ENCODE results near the gene MYOD1. TPM values are rescaled to one million over a fixed set of nuclear protein-coding genes. Genes with fewer than 3 reads are reported as not detected.

MYOD1 gene
- total RNA-seq, 1 experiment from 2014 or later: not detected

- TF ChIP-seq CTCF (conservative IDR thresholded peaks at IDR 0.05) (no peak), EZH2 (IDR thresholded peaks at IDR 0.05; ENCODE audit: low read depth) (no peak)
- no peaks in the 10 kb centered on the region for H3F3A ChIP-seq (ENCODE audit: insufficient read depth, low read depth)
- no peaks in the 10 kb centered on the region for H3K9me3 ChIP-seq (ENCODE audit: insufficient read depth, low read depth)
- H3K36me3 ChIP-seq (ENCODE audit: low read depth): no peaks in the 10 kb centered on the region
- ChIA-PET CTCF (no interaction called here), POLR2A (ENCODE audit: unreplicated experiment) (no interaction called here)
- no peaks in the 10 kb centered on the region for H3K4me1 ChIP-seq (replicated peaks; ENCODE audit: insufficient read depth)
- no peak overlapping the region for H3K4me2 ChIP-seq
- H3K79me2 ChIP-seq (ENCODE audit: low read depth): no peaks in the 10 kb centered on the region
- no peak for DNase-seq
- no peak overlapping the region for H3K27ac ChIP-seq
- intact Hi-C loops (cut with micrococcal nuclease; ENCODE audit: unreplicated experiment): no loop called here
- peaks cover 54% of the 10 kb centered on the region for H3K27me3 ChIP-seq (ENCODE audit: insufficient read depth, low read depth)
- H3K4me3 ChIP-seq: no peak overlapping the region
- no TSS peak for BruUV-seq (replicated peaks)
- no peaks in the 10 kb centered on the region for H4K20me1 ChIP-seq (ENCODE audit: insufficient read depth)
- no peak overlapping the region for H2AFZ ChIP-seq
- no peaks in the 10 kb centered on the region for H3K9me2 ChIP-seq (ENCODE audit: insufficient read depth)
Observed at GRCh38 chr11:17748761-17749721, 29.7 kb downstream of the MYOD1 start.

- Histone ChIP-seq H3K4me1 (replicated peaks; ENCODE audit: insufficient read depth) (no peaks in the 10 kb centered on the region), H3K9me3 (ENCODE audit: insufficient read depth, low read depth) (no peaks in the 10 kb centered on the region), H3K4me3 (no peak overlapping the region), H3K27ac (no peak overlapping the region), H3K36me3 (ENCODE audit: low read depth) (no peaks in the 10 kb centered on the region), H3K4me2 (no peak overlapping the region), H2AFZ (no peak overlapping the region), H4K20me1 (ENCODE audit: insufficient read depth) (no peaks in the 10 kb centered on the region), H3K79me2 (ENCODE audit: low read depth) (no peaks in the 10 kb centered on the region), H3F3A (ENCODE audit: insufficient read depth, low read depth) (no peaks in the 10 kb centered on the region), H3K27me3 (ENCODE audit: insufficient read depth, low read depth) (peaks cover 66% of the 10 kb centered on the region), H3K9me2 (ENCODE audit: insufficient read depth) (no peaks in the 10 kb centered on the region)
- no peak for DNase-seq
- ChIA-PET POLR2A (ENCODE audit: unreplicated experiment) (no interaction called here), CTCF (no interaction called here)
- no peak for TF ChIP-seq EZH2 (IDR thresholded peaks at IDR 0.05; ENCODE audit: low read depth)
- TF ChIP-seq CTCF (conservative IDR thresholded peaks at IDR 0.05): no peak
- no TSS peak for BruUV-seq (replicated peaks)
- intact Hi-C loops (cut with micrococcal nuclease; ENCODE audit: unreplicated experiment): no loop called here
Observed at GRCh38 chr11:17750013-17750800, 30.8 kb downstream of the MYOD1 start.

- Histone ChIP-seq H3K36me3 (ENCODE audit: low read depth) (no peaks in the 10 kb centered on the region), H4K20me1 (ENCODE audit: insufficient read depth) (no peaks in the 10 kb centered on the region), H3K79me2 (ENCODE audit: low read depth) (no peaks in the 10 kb centered on the region), H2AFZ (no peak overlapping the region), H3K27ac (no peak overlapping the region), H3K4me3 (no peak overlapping the region), H3K9me3 (ENCODE audit: insufficient read depth, low read depth) (no peaks in the 10 kb centered on the region), H3K27me3 (ENCODE audit: insufficient read depth, low read depth) (peaks cover 72% of the 10 kb centered on the region), H3K4me2 (no peak overlapping the region), H3K9me2 (ENCODE audit: insufficient read depth) (no peaks in the 10 kb centered on the region), H3F3A (ENCODE audit: insufficient read depth, low read depth) (no peaks in the 10 kb centered on the region), H3K4me1 (replicated peaks; ENCODE audit: insufficient read depth) (no peaks in the 10 kb centered on the region)
- no peak for DNase-seq
- intact Hi-C loops (cut with micrococcal nuclease; ENCODE audit: unreplicated experiment): no loop called here
- TF ChIP-seq EZH2 (IDR thresholded peaks at IDR 0.05; ENCODE audit: low read depth): no peak
- ChIA-PET CTCF (no interaction called here), POLR2A (ENCODE audit: unreplicated experiment) (no interaction called here)
- BruUV-seq (replicated peaks): no TSS peak
Observed at GRCh38 chr11:17750801-17751165, 31.4 kb downstream of the MYOD1 start.
